Stimulated activated naive CD8-positive, alpha-beta T cell treated with anti-CD3 and anti-CD28 coated beads, Interleukin-15, Interleukin-2, amounts not matched to agents 100 ng/mL and 50 ng/mL, for 24 hours (primary cell): ENCODE data around the gene GNAQ.

Experiments
- H3K27ac Mint-ChIP-seq: one replicate; pipeline ENCODE4 v1.8.0; 2021; ENCODE audit warnings: mild to moderate bottlenecking, mixed read lengths
- H3K27me3 Mint-ChIP-seq: one replicate; pipeline ENCODE4 v1.8.0; 2021; ENCODE audit warnings: mixed read lengths
- H3K36me3 Mint-ChIP-seq: one replicate; pipeline ENCODE4 v1.8.0; 2021; ENCODE audit warnings: low read depth, mixed read lengths
- H3K4me1 Mint-ChIP-seq: one replicate; pipeline ENCODE4 v1.8.0; 2021; ENCODE audit warnings: low read depth, mixed read lengths
- H3K4me3 Mint-ChIP-seq: one replicate; pipeline ENCODE4 v1.8.0; 2021; ENCODE audit warnings: mild to moderate bottlenecking, mixed read lengths
- H3K9me3 Mint-ChIP-seq: one replicate; pipeline ENCODE4 v1.8.0; 2021; ENCODE audit warnings: mixed read lengths

GNAQ gene

DNA sequence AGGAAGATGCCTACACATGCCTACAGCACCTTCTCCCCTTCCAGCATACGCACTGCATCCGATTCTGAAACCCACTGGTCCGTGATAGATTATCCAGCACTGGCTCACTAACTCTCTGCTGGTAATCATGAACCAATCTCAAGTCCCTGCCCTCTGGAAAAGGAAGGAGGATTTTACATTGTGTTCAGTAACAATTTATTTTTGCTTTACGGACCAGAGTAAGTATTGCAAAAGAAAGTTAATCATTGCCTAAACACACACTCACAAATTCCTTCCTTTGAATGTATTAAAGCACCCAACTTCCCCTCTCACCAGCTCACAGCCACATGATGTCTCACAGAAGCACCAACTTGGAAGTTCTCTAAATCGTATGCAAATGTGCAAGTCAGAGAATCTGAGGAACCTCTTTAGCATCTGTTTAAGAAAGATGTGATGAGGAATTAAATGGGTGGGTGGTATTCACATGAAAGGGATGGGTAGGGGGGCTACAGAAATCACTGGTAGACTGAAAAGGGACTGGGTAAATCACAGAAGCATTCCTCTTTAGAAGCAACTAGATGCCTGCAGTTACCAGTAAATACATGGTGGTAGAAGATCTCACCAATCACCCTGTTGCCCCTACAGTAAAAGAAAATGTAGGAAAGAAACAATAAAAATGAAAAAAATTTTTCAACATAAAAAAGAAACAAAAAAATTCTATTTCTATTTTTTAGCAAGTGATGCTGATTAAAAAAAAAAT is 8.4 kb downstream of the GNAQ start:
- Mint-ChIP-seq H3K27me3 (no peaks in the 10 kb centered on the region), H3K4me1 (peaks cover 42% of the 10 kb centered on the region), H3K36me3 (no peaks in the 10 kb centered on the region), H3K27ac (peak overlapping the region; percentile 70), H3K4me3 (peak overlapping the region; percentile 39), H3K9me3 (no peaks in the 10 kb centered on the region)

DNA sequence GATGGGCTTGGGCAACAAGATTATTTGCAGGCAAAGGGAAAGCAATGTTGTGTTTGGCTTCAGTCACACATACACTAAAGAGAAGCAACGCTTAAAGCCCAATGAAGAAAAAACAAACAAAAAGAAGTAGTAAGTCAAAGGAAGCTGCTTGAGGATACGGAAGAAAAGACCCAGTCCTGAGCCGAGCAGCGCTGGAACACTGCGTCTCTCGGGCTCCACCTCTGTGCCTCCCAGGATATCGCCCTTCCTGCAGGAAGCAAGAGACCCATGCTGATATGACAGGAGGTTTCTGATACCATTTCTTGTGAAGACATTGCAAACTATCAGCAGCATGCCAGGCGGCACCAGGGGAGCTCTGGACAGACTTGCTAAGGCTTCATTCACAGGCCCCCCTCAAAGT is 9.9 kb downstream of the GNAQ start:
- H3K9me3 Mint-ChIP-seq, result no peaks in the 10 kb centered on the region
- no peak overlapping the region for H3K4me3 Mint-ChIP-seq
- H3K4me1 Mint-ChIP-seq, result peaks cover 48% of the 10 kb centered on the region
- H3K36me3 Mint-ChIP-seq, result no peaks in the 10 kb centered on the region
- peak overlapping the region; percentile 4 for H3K27ac Mint-ChIP-seq
- no peaks in the 10 kb centered on the region for H3K27me3 Mint-ChIP-seq

DNA sequence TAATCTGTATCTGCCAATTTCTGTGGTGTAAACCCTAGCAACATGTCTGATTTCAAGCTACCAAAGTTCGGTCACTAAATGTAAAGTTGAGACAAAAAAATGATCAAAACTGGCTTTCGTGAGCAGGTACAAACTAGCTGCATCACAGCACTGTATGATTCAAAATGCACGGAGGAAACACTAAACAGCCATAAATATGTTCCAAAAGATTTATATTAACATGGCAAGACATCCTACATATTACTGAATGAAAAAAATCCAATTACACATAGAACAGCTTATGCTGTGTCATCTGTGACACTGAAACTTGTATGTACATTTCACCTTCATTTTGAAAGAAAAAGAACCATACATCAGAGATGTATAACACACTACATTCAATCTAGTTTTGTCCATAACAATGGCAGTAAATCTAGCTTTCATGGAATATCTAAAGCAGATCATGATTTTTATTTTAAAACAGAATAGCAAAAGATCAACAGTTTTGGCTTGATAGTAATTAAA is 14.4 kb downstream of the GNAQ start:
- H3K36me3 Mint-ChIP-seq, result peaks cover 15% of the 10 kb centered on the region
- no peak overlapping the region for H3K4me3 Mint-ChIP-seq
- H3K4me1 Mint-ChIP-seq, result peaks cover 34% of the 10 kb centered on the region
- H3K9me3 Mint-ChIP-seq, result no peaks in the 10 kb centered on the region
- no peak overlapping the region for H3K27ac Mint-ChIP-seq
- H3K27me3 Mint-ChIP-seq, result no peaks in the 10 kb centered on the region

DNA sequence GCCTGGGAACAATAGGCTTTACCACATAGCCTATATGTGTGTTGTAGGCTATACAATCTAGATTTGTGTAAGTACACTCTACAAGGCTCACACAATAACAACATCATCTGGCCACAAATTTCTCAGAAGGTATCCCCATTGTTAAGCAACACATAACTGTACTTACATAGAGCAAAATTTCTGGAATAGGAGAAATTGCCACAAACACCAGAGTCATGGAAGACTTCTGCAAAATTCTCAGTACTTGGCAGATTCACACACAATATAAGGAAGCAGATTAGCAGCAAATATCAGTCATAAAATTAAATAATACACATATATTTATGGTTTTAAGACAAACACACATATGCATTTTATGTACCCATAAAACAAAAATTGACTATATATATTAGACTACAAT is 16.4 kb downstream of the GNAQ start:
- Mint-ChIP-seq H3K36me3 (peaks cover 15% of the 10 kb centered on the region), H3K4me3 (no peak overlapping the region), H3K27ac (no peak overlapping the region), H3K4me1 (peaks cover 34% of the 10 kb centered on the region), H3K9me3 (peaks cover 3% of the 10 kb centered on the region), H3K27me3 (no peaks in the 10 kb centered on the region)

GRCh38 chr9:78014776-78015175 is 16.8 kb downstream of the GNAQ start:
- Mint-ChIP-seq H3K27ac (no peak overlapping the region), H3K27me3 (no peaks in the 10 kb centered on the region), H3K4me3 (no peak overlapping the region), H3K4me1 (peaks cover 38% of the 10 kb centered on the region), H3K36me3 (peaks cover 15% of the 10 kb centered on the region), H3K9me3 (peaks cover 3% of the 10 kb centered on the region)

GRCh38 chr9:78013934-78014333 is 17.7 kb downstream of the GNAQ start:
- peaks cover 3% of the 10 kb centered on the region for H3K9me3 Mint-ChIP-seq
- no peaks in the 10 kb centered on the region for H3K27me3 Mint-ChIP-seq
- no peak overlapping the region for H3K27ac Mint-ChIP-seq
- peaks cover 15% of the 10 kb centered on the region for H3K36me3 Mint-ChIP-seq
- H3K4me1 Mint-ChIP-seq, result peaks cover 46% of the 10 kb centered on the region
- H3K4me3 Mint-ChIP-seq, result no peak overlapping the region

GRCh38 chr9:78011049-78011448 is 20.6 kb downstream of the GNAQ start:
- Mint-ChIP-seq H3K36me3 (peaks cover 15% of the 10 kb centered on the region), H3K27me3 (no peaks in the 10 kb centered on the region), H3K9me3 (peaks cover 3% of the 10 kb centered on the region), H3K4me3 (peak overlapping the region; percentile 48), H3K27ac (peak overlapping the region; percentile 62), H3K4me1 (peaks cover 54% of the 10 kb centered on the region)

DNA sequence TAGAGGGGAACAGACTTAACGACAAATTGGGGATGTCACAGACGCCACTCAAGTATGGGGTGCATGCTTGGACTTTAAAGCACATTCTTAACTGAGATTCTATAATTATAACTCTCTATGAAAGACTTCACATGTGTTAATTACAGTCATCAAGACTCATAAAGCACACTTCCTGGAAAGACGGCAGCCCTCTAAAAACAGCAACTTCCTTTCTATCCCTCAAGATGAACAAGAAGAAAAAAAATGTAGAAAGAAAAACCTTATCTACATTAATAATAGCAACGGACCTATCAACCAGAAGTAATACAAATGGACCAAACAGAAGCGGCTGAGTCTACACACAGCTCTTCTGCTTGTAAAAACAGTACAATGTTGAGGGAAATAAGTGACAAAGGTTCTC is 21.2 kb downstream of the GNAQ start:
- H3K9me3 Mint-ChIP-seq, result peaks cover 3% of the 10 kb centered on the region
- H3K27ac Mint-ChIP-seq, result peak overlapping the region; percentile 62
- peaks cover 54% of the 10 kb centered on the region for H3K4me1 Mint-ChIP-seq
- no peaks in the 10 kb centered on the region for H3K27me3 Mint-ChIP-seq
- peaks cover 15% of the 10 kb centered on the region for H3K36me3 Mint-ChIP-seq
- peak overlapping the region; percentile 48 for H3K4me3 Mint-ChIP-seq

- Mint-ChIP-seq H3K27ac (no peak overlapping the region), H3K4me3 (no peak overlapping the region), H3K9me3 (peaks cover 3% of the 10 kb centered on the region), H3K36me3 (peaks cover 8% of the 10 kb centered on the region), H3K27me3 (no peaks in the 10 kb centered on the region), H3K4me1 (peaks cover 57% of the 10 kb centered on the region)
Observed at GRCh38 chr9:78009186-78009585, 22.4 kb downstream of the GNAQ start.

GRCh38 chr9:78006734-78007133 is 24.9 kb downstream of the GNAQ start:
- Mint-ChIP-seq H3K27ac (no peak overlapping the region), H3K27me3 (no peaks in the 10 kb centered on the region), H3K9me3 (peaks cover 3% of the 10 kb centered on the region), H3K4me1 (peaks cover 69% of the 10 kb centered on the region), H3K4me3 (no peak overlapping the region), H3K36me3 (peaks cover 5% of the 10 kb centered on the region)

DNA sequence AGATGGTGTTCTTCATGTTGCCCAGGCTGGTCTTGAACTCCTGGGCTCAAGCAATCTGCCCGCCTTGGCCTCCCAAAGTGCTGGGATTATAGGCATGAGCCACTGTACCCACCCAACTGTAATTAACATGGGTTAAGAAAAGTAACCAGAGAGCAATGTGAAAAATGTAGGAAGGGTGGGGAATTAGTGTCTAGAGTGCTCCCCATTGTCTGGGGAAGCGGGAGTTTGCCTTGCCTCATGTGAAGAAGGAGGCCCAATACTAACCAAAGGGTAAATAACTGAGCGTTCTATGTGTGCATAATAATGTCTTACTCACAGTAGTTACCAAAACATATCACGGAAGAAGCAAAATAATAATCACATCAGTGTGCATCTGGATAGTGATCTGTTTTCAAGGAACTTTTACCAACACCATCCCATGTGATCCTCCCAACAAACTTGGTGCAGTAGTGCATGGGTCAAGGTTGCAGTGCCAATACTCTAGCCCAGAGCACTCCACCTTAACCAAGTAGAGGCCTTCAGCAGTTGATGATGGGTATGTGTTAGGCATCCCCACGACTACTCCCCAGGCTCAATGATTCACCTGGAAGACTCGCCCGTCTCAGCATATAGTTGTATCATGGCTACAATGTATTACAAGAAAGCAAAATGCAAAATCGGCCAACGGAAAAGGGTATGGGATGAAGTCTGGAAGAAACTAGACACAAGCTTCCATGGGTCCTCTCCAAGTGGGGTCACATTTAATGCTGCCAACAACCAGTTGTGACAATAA is 26.2 kb downstream of the GNAQ start:
- no peaks in the 10 kb centered on the region for H3K27me3 Mint-ChIP-seq
- no peaks in the 10 kb centered on the region for H3K9me3 Mint-ChIP-seq
- peaks cover 64% of the 10 kb centered on the region for H3K4me1 Mint-ChIP-seq
- H3K4me3 Mint-ChIP-seq, result no peak overlapping the region
- peaks cover 5% of the 10 kb centered on the region for H3K36me3 Mint-ChIP-seq
- no peak overlapping the region for H3K27ac Mint-ChIP-seq

DNA sequence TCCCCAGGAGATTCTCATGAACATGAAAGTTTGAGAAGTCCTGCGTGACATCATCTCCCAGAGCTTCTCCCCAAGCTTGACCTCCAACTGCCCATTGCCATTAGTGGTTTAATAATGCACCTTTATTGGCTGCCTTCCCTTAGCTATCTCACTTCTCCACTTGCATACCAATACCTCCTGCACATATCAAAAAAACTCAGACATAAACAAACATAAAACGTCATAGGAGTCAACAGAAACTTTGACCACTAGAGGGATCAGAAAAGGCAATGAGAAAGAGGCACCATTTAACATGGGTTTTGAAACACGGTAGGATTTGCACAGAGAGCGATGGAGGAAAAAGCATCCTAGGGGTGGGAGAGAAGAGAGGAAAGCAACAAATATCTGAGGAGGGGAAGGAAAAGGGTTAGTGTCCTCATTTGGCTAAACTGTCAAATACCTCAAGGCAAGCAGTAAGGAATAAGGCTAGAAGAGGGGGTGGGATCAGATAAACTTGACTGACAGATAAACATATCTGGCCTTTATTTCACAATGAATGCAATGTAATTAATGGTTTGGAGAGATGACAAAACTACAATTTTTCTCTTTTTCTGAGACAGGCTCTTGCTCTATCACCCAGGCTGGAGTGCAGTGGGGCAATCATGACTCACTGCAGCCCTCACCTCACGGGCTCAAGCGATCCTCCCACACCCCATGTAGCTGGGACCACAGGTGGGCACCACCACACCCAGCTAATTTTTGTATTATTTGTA is 27.0 kb downstream of the GNAQ start:
- Mint-ChIP-seq H3K27ac (no peak overlapping the region), H3K36me3 (peaks cover 5% of the 10 kb centered on the region), H3K9me3 (no peaks in the 10 kb centered on the region), H3K4me1 (peaks cover 62% of the 10 kb centered on the region), H3K27me3 (no peaks in the 10 kb centered on the region), H3K4me3 (no peak overlapping the region)

- Mint-ChIP-seq H3K4me1 (peaks cover 60% of the 10 kb centered on the region), H3K27me3 (no peaks in the 10 kb centered on the region), H3K27ac (no peak overlapping the region), H3K9me3 (no peaks in the 10 kb centered on the region), H3K4me3 (no peak overlapping the region), H3K36me3 (peaks cover 5% of the 10 kb centered on the region)
Observed at GRCh38 chr9:78003730-78004129, 27.9 kb downstream of the GNAQ start.

DNA sequence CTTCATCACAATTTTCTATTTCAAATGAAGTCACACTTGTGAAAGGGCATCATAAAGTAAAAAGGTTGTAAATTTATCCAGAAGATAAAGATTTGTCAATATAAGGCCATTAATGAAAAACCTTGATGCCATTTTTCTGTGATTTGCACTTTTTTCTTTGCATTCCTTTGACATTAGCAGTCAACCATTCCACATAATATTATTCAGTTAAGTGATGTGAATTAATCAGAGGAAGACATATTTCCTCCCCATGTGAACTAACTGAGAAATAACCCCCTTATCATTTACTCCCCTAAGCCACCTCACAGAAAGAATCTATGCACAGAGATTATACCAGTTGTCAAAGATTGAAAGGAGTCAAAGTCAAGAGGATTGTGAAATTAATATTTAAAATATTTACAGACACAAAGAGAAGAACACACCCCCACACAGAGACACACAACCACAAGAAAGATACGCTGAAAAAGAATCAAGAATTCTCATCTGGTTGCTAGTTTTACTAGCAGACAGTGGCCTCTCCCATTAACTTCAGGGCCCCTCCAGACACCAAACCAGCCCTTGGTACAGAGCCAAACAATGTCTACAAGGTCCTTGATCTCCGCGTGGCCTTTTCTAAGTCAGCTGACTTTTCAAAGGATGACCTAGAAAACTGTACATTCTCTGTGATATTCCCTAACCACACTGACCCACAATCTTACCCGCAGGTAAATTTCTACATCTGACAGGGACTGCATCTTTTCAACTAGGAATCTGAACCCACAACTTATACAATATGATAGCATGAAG is 29.5 kb downstream of the GNAQ start:
- no peaks in the 10 kb centered on the region for H3K9me3 Mint-ChIP-seq
- no peak overlapping the region for H3K27ac Mint-ChIP-seq
- peaks cover 57% of the 10 kb centered on the region for H3K4me1 Mint-ChIP-seq
- H3K27me3 Mint-ChIP-seq, result no peaks in the 10 kb centered on the region
- H3K36me3 Mint-ChIP-seq, result peaks cover 8% of the 10 kb centered on the region
- no peak overlapping the region for H3K4me3 Mint-ChIP-seq
